SK-N-MC (cell line): ENCODE data around the gene YWHAH.

Experiments
- EZH2 ChIP-seq: fragments of 200-600 bp; sonication (generic); IDR thresholded peaks from one replicate; pipeline ENCODE4 v1.6.1; 2017; ENCODE audit warnings: antibody characterized with exemption
- FOXP2 ChIP-seq: optimal IDR thresholded peaks from 2 replicates; pipeline ENCODE3; 2011; ENCODE audit warnings: mild to moderate bottlenecking, moderate library complexity; ENCODE audit not compliant: insufficient read depth; ENCODE audit errors: extremely low read length, control extremely low read depth
- POLR2AphosphoS5 ChIP-seq: IDR thresholded peaks from 2 replicates; pipeline ENCODE4 v1.6.1; 2012; ENCODE audit warnings: mild to moderate bottlenecking, low read depth, low read length, borderline replicate concordance

DNA sequence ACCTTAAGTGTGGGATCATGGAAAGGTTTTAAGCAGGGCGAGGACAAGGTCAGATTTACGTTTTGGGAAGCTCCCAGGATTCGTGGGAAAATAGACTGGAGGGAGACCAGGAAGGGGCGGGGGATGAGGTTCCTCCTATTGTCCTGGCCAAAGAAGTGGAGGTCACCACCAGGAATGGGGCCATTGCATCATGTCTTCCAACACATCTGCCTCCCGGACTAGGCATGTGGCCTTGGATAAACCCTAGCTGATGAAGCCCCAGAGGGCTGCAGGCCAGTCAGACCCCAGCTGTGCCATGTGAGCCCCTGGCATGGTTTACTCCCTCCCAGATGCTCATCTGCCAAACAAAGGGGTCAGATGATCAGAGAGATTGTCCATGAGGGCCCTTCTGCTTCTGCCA lies 11.5 kb upstream of the YWHAH start:
- TF ChIP-seq EZH2, result no peak
- no peak for TF ChIP-seq POLR2AphosphoS5
- TF ChIP-seq FOXP2, result no peak
